Activated CD8-positive, alpha-beta memory T cell treated with anti-CD3 and anti-CD28 coated beads, Interleukin-2, amount 50 U/mL, for 4 hours (primary cell): ENCODE measurements around the gene MRPL42.

Experiments used
- DNase-seq: peaks from one replicate; pipeline ENCODE4 v3.0.0-alpha.2; 2020

MRPL42 gene

GRCh38 chr12:93500667-93501066 is 33.4 kb downstream of the MRPL42 start:
- DNase-seq, result no peak

GRCh38 chr12:93502802-93503623 is 35.7 kb downstream of the MRPL42 start:
- DNase-seq, result peak; percentile 62

GRCh38 chr12:93507165-93507564 is 39.9 kb downstream of the MRPL42 start:
- no peak for DNase-seq

GRCh38 chr12:93509506-93509905 is 42.2 kb downstream of the MRPL42 start:
- DNase-seq, result no peak

- no peak for DNase-seq
Measured at GRCh38 chr12:93514853-93515252, 47.5 kb downstream of the MRPL42 start.

- DNase-seq, result no peak
Measured at GRCh38 chr12:93518725-93519124, 51.4 kb downstream of the MRPL42 start.

GRCh38 chr12:93519859-93520258 is 52.5 kb downstream of the MRPL42 start:
- DNase-seq, result no peak

- no peak for DNase-seq
Measured at GRCh38 chr12:93520454-93520853, 53.1 kb downstream of the MRPL42 start.

- no peak for DNase-seq
Measured at GRCh38 chr12:93521225-93522080, 54.1 kb downstream of the MRPL42 start.

- no peak for DNase-seq
Measured at GRCh38 chr12:93524386-93525133, 57.2 kb downstream of the MRPL42 start.

- no peak for DNase-seq
Measured at GRCh38 chr12:93526786-93527428, 59.6 kb downstream of the MRPL42 start.

GRCh38 chr12:93530358-93530757 is 63.0 kb downstream of the MRPL42 start:
- DNase-seq, result no peak

- DNase-seq, result no peak
Measured at GRCh38 chr12:93533310-93533709, 66.0 kb downstream of the MRPL42 start.

GRCh38 chr12:93536111-93536765 is 68.9 kb downstream of the MRPL42 start:
- no peak for DNase-seq

GRCh38 chr12:93536766-93537488 is 69.6 kb downstream of the MRPL42 start:
- no peak for DNase-seq

- no peak for DNase-seq
Measured at GRCh38 chr12:93537769-93538168, 70.5 kb downstream of the MRPL42 start.

- DNase-seq, result no peak
Measured at GRCh38 chr12:93539821-93540220, 72.5 kb downstream of the MRPL42 start.

- DNase-seq, result no peak
Measured at GRCh38 chr12:93540466-93540865, 73.2 kb downstream of the MRPL42 start.

GRCh38 chr12:93541578-93542225 is 74.4 kb downstream of the MRPL42 start:
- no peak for DNase-seq

- no peak for DNase-seq
Measured at GRCh38 chr12:93547778-93548177, 80.5 kb downstream of the MRPL42 start.

- no peak for DNase-seq
Measured at GRCh38 chr12:93549174-93549573, 81.9 kb downstream of the MRPL42 start.
